ENCODE measurements around the gene PXN.

Gene PXN

GRCh38 chr12:120301962-120302815 is 36.7 kb upstream of the PXN start, which contains the start of gene SIRT4 (continued):
- TF ChIP-seq, protein P1, sequence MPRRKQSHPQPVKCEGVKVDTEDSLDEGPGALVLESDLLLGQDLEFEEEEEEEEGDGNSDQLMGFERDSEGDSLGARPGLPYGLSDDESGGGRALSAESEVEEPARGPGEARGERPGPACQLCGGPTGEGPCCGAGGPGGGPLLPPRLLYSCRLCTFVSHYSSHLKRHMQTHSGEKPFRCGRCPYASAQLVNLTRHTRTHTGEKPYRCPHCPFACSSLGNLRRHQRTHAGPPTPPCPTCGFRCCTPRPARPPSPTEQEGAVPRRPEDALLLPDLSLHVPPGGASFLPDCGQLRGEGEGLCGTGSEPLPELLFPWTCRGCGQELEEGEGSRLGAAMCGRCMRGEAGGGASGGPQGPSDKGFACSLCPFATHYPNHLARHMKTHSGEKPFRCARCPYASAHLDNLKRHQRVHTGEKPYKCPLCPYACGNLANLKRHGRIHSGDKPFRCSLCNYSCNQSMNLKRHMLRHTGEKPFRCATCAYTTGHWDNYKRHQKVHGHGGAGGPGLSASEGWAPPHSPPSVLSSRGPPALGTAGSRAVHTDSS (tag by site-specific recombination; IDR thresholded peaks at IDR 0.05), result no peak
- TF ChIP-seq ZNF549 (tag by site-specific recombination; IDR thresholded peaks at IDR 0.05), result no peak
- peak; percentile 59 for TF ChIP-seq SCRT1 (tag by site-specific recombination; IDR thresholded peaks at IDR 0.05; ENCODE audit: borderline replicate concordance)
- TF ChIP-seq ZNF596 (tag by site-specific recombination; IDR thresholded peaks at IDR 0.05), result no peak
- TF ChIP-seq, protein P2, sequence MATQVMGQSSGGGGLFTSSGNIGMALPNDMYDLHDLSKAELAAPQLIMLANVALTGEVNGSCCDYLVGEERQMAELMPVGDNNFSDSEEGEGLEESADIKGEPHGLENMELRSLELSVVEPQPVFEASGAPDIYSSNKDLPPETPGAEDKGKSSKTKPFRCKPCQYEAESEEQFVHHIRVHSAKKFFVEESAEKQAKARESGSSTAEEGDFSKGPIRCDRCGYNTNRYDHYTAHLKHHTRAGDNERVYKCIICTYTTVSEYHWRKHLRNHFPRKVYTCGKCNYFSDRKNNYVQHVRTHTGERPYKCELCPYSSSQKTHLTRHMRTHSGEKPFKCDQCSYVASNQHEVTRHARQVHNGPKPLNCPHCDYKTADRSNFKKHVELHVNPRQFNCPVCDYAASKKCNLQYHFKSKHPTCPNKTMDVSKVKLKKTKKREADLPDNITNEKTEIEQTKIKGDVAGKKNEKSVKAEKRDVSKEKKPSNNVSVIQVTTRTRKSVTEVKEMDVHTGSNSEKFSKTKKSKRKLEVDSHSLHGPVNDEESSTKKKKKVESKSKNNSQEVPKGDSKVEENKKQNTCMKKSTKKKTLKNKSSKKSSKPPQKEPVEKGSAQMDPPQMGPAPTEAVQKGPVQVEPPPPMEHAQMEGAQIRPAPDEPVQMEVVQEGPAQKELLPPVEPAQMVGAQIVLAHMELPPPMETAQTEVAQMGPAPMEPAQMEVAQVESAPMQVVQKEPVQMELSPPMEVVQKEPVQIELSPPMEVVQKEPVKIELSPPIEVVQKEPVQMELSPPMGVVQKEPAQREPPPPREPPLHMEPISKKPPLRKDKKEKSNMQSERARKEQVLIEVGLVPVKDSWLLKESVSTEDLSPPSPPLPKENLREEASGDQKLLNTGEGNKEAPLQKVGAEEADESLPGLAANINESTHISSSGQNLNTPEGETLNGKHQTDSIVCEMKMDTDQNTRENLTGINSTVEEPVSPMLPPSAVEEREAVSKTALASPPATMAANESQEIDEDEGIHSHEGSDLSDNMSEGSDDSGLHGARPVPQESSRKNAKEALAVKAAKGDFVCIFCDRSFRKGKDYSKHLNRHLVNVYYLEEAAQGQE (tag by site-specific recombination; IDR thresholded peaks at IDR 0.05), result peak; percentile 62
- TF ChIP-seq SCRT2 (tag by site-specific recombination; IDR thresholded peaks at IDR 0.05), result peak; percentile 70
- TF ChIP-seq KLF8 (tag by site-specific recombination; IDR thresholded peaks at IDR 0.05), result 0 out of 2 replicates have a peak, but pooled peaks have one; percentile 37
- no peak for TF ChIP-seq OVOL3 (tag by site-specific recombination; IDR thresholded peaks at IDR 0.05)
- no peak; the same call in none of the 2 replicates for TF ChIP-seq PATZ1 (tag by site-specific recombination; IDR thresholded peaks at IDR 0.05)
- TF ChIP-seq ZNF354C (tag by site-specific recombination; IDR thresholded peaks at IDR 0.05; ENCODE audit: borderline replicate concordance, low read depth), result no peak
- peak; percentile 49; the same call in 1 of the 2 replicates for TF ChIP-seq ZNF24 (tag by site-specific recombination; IDR thresholded peaks at IDR 0.05)
- peak; percentile 57; the same call in 1 of the 2 replicates for TF ChIP-seq ZNF843 (tag by site-specific recombination; IDR thresholded peaks at IDR 0.05)
- TF ChIP-seq, protein P3, sequence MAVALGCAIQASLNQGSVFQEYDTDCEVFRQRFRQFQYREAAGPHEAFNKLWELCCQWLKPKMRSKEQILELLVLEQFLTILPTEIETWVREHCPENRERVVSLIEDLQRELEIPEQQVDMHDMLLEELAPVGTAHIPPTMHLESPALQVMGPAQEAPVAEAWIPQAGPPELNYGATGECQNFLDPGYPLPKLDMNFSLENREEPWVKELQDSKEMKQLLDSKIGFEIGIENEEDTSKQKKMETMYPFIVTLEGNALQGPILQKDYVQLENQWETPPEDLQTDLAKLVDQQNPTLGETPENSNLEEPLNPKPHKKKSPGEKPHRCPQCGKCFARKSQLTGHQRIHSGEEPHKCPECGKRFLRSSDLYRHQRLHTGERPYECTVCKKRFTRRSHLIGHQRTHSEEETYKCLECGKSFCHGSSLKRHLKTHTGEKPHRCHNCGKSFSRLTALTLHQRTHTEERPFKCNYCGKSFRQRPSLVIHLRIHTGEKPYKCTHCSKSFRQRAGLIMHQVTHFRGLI (tag by site-specific recombination; IDR thresholded peaks at IDR 0.05), result peak; percentile 8; the same call in 1 of the 2 replicates
- peak; percentile 82 for TF ChIP-seq ZBTB20 (tag by site-specific recombination; IDR thresholded peaks at IDR 0.05)
- TF ChIP-seq ZNF777 (tag by site-specific recombination; IDR thresholded peaks at IDR 0.05; ENCODE audit: borderline replicate concordance), result no peak
- no peak for TF ChIP-seq ZNF548 (tag by site-specific recombination; IDR thresholded peaks at IDR 0.05)
- TF ChIP-seq, protein P4, sequence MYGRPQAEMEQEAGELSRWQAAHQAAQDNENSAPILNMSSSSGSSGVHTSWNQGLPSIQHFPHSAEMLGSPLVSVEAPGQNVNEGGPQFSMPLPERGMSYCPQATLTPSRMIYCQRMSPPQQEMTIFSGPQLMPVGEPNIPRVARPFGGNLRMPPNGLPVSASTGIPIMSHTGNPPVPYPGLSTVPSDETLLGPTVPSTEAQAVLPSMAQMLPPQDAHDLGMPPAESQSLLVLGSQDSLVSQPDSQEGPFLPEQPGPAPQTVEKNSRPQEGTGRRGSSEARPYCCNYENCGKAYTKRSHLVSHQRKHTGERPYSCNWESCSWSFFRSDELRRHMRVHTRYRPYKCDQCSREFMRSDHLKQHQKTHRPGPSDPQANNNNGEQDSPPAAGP (tag by site-specific recombination; IDR thresholded peaks at IDR 0.05), result peak; percentile 53
- TF ChIP-seq GLIS1 (tag by site-specific recombination; IDR thresholded peaks at IDR 0.05), result peak; percentile 47
- TF ChIP-seq ZNF558 (tag by site-specific recombination; IDR thresholded peaks at IDR 0.05), result peak; percentile 67; the same call in 1 of the 2 replicates
- TF ChIP-seq KLF16 (tag by site-specific recombination; IDR thresholded peaks at IDR 0.05), result peak; percentile 23; the same call in 1 of the 2 replicates
- TF ChIP-seq ZNF747 (tag by site-specific recombination; IDR thresholded peaks at IDR 0.05), result no peak
- peak; percentile 97 for TF ChIP-seq ZNF335 (tag by site-specific recombination; conservative IDR thresholded peaks at IDR 0.05)
- TF ChIP-seq ZNF211 (tag by site-specific recombination; IDR thresholded peaks at IDR 0.05; ENCODE audit: low read depth), result no peak
- TF ChIP-seq, protein P5, sequence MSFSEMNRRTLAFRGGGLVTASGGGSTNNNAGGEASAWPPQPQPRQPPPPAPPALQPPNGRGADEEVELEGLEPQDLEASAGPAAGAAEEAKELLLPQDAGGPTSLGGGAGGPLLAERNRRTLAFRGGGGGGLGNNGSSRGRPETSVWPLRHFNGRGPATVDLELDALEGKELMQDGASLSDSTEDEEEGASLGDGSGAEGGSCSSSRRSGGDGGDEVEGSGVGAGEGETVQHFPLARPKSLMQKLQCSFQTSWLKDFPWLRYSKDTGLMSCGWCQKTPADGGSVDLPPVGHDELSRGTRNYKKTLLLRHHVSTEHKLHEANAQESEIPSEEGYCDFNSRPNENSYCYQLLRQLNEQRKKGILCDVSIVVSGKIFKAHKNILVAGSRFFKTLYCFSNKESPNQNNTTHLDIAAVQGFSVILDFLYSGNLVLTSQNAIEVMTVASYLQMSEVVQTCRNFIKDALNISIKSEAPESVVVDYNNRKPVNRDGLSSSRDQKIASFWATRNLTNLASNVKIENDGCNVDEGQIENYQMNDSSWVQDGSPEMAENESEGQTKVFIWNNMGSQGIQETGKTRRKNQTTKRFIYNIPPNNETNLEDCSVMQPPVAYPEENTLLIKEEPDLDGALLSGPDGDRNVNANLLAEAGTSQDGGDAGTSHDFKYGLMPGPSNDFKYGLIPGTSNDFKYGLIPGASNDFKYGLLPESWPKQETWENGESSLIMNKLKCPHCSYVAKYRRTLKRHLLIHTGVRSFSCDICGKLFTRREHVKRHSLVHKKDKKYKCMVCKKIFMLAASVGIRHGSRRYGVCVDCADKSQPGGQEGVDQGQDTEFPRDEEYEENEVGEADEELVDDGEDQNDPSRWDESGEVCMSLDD (tag by site-specific recombination; IDR thresholded peaks at IDR 0.05), result peak; percentile 41; the same call in 1 of the 2 replicates
- TF ChIP-seq ZNF202 (tag by site-specific recombination; IDR thresholded peaks at IDR 0.05; ENCODE audit: borderline replicate concordance), result no peak
- no peak for TF ChIP-seq HOXA7 (CRISPR knock-in tag; IDR thresholded peaks at IDR 0.05; ENCODE audit: borderline replicate concordance)
- no peak for TF ChIP-seq ZNF132 (tag by site-specific recombination; IDR thresholded peaks at IDR 0.05; ENCODE audit: borderline replicate concordance)

Measured in HEK293 (cell line).